Endometrial microvascular endothelial cells (primary cell): ENCODE data around the gene CRTC3. TPM values are rescaled to one million over a fixed set of nuclear protein-coding genes. Genes with fewer than 3 reads are reported as not detected.

Experiments used
- in situ Hi-C: cut with HindIII; loops from 2 replicates; pipeline ENCODE4 v1.10.0; 2017; ENCODE audit warnings: low sequenced_read_pairs, low pct_unique_long_range_greater_than_20kb; ENCODE audit errors: inconsistent ontology term
- total RNA-seq: library from RNA; depleted of rRNA; stranded (reverse); fragments of >200 nt; gene quantifications from one replicate; pipeline ENCODE4 v1.2.3, GENCODE V29; 2015; ENCODE audit errors: inconsistent ontology term

The CRTC3 gene
- total RNA-seq, 1 donor from 2014 or later = 13.1 TPM

DNA sequence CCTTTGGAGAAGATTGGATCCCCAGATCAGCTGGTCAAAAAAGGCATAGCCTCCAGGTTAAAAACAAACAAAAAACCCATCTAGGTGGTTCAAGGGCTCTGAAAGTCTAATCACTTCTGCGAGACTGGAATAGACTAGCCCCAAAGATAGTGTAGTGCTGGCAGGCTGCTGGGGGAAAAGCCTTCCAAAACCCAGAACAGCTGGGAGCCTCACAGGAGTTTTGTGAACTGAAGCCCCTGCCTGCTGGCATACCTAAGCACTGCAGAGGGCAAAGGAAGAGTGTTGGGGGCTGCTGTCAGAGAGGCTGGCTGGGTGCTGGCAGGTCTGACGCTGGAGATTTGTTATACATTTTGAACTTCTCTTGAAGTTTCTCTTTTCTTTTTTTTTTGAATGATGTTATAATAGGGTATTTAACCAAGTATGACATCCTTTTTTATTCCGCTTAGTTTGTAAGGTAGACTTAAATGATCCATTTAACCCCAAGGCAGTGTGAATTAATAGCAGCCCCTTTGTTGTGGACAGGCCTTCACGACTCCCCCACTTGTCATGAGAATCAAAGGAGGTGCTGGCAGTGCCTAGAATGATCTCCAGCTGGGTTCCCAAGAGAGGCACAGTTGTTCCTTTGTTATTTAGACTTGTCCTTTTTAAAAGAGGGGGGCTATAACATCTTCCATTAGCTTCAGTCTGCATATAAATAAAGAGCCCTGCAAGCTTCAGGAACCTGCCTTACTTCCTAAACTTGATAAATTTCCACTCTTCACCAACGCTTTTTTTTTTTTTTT is 53.9 kb downstream of the CRTC3 start:
- in situ Hi-C loops = no loop called here

DNA sequence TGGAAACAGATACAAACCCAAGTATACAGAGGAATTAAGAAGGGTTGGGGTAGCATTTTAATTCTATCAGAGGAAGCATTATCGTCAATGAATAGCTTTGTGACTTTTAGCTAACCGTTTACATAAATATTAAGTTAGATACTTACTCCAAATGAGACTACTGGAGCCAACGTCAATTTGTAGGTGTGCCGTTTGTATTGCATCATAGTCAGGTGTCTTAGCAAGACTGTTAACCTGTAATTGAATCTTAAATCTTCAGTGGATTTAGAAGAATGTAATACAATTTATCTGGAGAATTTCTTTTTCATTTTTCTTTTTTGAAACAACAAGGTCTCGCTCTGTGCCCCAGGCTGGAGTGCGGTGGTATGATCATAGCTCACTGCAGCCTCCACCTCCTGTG is 55.1 kb downstream of the CRTC3 start:
- in situ Hi-C loops = no loop called here

- in situ Hi-C loops = no loop called here
Observed at GRCh38 chr15:90585863-90586262, 56.1 kb downstream of the CRTC3 start.

- in situ Hi-C loops = no loop called here
Observed at GRCh38 chr15:90586948-90587347, 57.2 kb downstream of the CRTC3 start.

GRCh38 chr15:90588427-90588826 is 58.7 kb downstream of the CRTC3 start:
- in situ Hi-C loops = no loop called here

- in situ Hi-C loops = no loop called here
Observed at GRCh38 chr15:90591524-90591923, 61.8 kb downstream of the CRTC3 start.

GRCh38 chr15:90592131-90592881 is 62.6 kb downstream of the CRTC3 start:
- in situ Hi-C loops = no loop called here

GRCh38 chr15:90593499-90594158 is 63.9 kb downstream of the CRTC3 start:
- in situ Hi-C loops = no loop called here

DNA sequence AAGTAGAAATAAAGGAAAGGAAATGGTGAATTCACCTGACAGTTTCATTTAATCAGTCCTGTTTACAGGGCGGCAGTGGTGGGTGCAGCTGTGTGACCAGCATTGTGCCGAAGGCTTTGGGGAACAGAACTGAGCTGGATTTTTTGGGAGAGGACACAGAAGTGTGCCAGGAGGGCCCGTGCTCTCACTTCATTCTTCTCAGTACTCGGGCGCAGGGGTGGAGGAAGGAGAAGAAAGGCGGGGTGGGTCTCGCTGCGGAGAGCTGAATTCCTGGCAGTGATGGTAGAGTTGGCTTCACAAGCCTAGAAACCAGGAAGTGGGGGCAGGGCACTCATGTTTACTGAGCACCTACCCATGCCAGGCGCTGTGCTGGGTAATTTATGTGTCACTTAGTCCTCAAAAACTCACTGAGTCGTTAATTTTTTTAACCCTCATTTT is 64.6 kb downstream of the CRTC3 start:
- in situ Hi-C loops = no loop called here

GRCh38 chr15:90595763-90596155 is 66.0 kb downstream of the CRTC3 start:
- in situ Hi-C loops = no loop called here

- in situ Hi-C loops = no loop called here
Observed at GRCh38 chr15:90596943-90597342, 67.2 kb downstream of the CRTC3 start.

- in situ Hi-C loops = no loop called here
Observed at GRCh38 chr15:90597577-90597976, 67.9 kb downstream of the CRTC3 start.

GRCh38 chr15:90598031-90598577 is 68.4 kb downstream of the CRTC3 start:
- in situ Hi-C loops = no loop called here

- in situ Hi-C loops = no loop called here
Observed at GRCh38 chr15:90598679-90599078, 69.0 kb downstream of the CRTC3 start.

DNA sequence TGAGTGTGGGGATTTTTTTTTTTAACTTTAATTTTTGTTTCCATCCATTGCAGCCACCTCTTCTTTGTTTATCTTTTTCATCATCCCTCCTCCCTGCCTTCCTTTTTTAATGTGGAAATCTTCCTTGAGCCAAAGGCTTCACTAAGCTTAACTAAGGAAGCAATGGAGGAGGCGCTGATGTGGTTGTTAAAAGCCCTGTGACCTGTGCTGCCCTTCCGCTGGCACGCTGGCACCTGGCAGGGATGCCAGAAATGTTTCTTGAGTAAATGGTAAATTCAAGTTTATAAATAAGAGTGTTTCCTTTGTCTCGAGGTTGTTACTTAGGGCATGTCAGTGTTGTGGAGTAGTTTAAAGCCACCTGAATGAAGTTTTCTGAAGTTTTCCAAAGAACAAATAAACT is 69.4 kb downstream of the CRTC3 start:
- in situ Hi-C loops = no loop called here

GRCh38 chr15:90599644-90600043 is 69.9 kb downstream of the CRTC3 start:
- in situ Hi-C loops = no loop called here

- in situ Hi-C loops = no loop called here
Observed at GRCh38 chr15:90600954-90601353, 71.2 kb downstream of the CRTC3 start.

DNA sequence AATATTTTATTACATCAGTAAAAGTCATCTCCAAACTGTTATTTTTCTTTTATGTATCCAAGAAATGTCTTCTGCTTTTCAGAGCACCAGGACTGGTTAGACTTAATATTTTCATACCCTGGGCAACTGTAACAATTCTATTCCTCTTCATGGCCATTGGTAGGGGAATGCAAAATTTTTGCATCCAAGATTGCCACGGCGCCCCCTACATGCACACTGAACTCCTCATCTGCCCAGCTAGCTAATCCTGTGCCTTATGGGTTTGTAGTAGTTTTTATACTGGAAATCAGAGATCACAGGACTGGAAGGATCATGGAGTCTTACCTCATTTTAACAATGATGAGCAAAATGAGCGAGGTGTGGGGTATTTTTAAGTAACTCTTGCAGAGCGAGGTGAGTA is 74.2 kb downstream of the CRTC3 start:
- in situ Hi-C loops = no loop called here

GRCh38 chr15:90606641-90607040 is 76.9 kb downstream of the CRTC3 start:
- in situ Hi-C loops = no loop called here

DNA sequence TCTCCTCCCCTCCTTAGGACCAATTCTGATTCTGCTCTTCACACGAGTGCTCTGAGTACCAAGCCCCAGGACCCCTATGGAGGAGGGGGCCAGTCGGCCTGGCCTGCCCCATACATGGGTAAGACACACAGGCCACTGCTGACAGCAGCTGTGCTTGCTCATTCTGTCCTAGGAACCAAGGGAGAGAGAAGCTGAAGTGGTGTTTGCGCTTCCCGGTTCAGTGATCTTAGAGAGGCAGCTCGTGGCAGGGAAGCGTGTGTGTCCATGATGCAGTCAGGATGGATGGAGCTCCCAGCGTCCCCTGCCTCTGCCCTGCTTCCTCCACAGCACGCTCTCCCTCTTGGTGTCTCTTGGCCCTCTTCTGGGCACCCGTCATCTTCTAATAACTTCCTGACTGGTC is 77.6 kb downstream of the CRTC3 start:
- in situ Hi-C loops = no loop called here
